ENCODE measurements around the gene ZNF444.

- TF ChIP-seq REST (IDR thresholded peaks at IDR 0.05; ENCODE audit: insufficient read depth in 1 of 2, low read depth in 2 of 2, low read length in 2 of 2) (no peak), TAF1 (IDR thresholded peaks at IDR 0.05; ENCODE audit: borderline replicate concordance, insufficient read depth, low read length) (no peak), POLR2AphosphoS5 (IDR thresholded peaks at IDR 0.05; ENCODE audit: low read depth, low read length) (no peak), SIN3A (IDR thresholded peaks at IDR 0.05; ENCODE audit: borderline replicate concordance, insufficient read depth, low read length) (no peak), FOXP2 (optimal IDR thresholded peaks at IDR 0.05; ENCODE audit: borderline replicate concordance, extremely low read depth, extremely low read length, insufficient read depth) (no peak)
Measured at GRCh38 chr19:56115490-56115889, 25.6 kb upstream of the ZNF444 start.

Measured in PFSK-1 (cell line).